Osteoblast (primary cell): Measurements from ENCODE around the gene INO80C. TPM values are rescaled to one million over a fixed set of nuclear protein-coding genes. Genes with fewer than 3 reads are reported as not detected.

Experiments used
- DNase-seq: peaks from one replicate; pipeline ENCODE4 v3.0.0; 2011; ENCODE audit warnings: low spot score, mixed read lengths; ENCODE audit not compliant: insufficient read length; ENCODE audit errors: missing footprints
- H2AFZ ChIP-seq: 2 replicates; pipeline ENCODE4 v1.6.0; 2011; ENCODE audit warnings: mild to moderate bottlenecking, low read length
- H3K27ac ChIP-seq: 2 replicates; pipeline ENCODE4 v1.5.1; 2011; ENCODE audit warnings: mild to moderate bottlenecking, low read depth, low read length, moderate library complexity
- H3K27me3 ChIP-seq: 2 replicates; pipeline ENCODE4 v1.6.0; 2012; ENCODE audit warnings: mild to moderate bottlenecking, control low read depth, inconsistent platforms, low read length, moderate library complexity; ENCODE audit not compliant: insufficient read depth
- H3K36me3 ChIP-seq: 2 replicates; pipeline ENCODE4 v1.5.1; 2011; ENCODE audit warnings: mild to moderate bottlenecking, low read length, control low read depth, moderate library complexity; ENCODE audit not compliant: insufficient read depth
- H3K4me1 ChIP-seq: 2 replicates; pipeline ENCODE4 v1.5.1; 2011; ENCODE audit warnings: mild to moderate bottlenecking, low read length, control low read depth, moderate library complexity; ENCODE audit not compliant: insufficient read depth
- H3K4me2 ChIP-seq: 2 replicates; pipeline ENCODE4 v1.6.0; 2011; ENCODE audit warnings: mild to moderate bottlenecking, low read length; ENCODE audit not compliant: insufficient read depth
- H3K4me3 ChIP-seq: fragments of 200-600 bp; sonication (generic); 3 replicates; pipeline ENCODE4 v1.5.1; 2012; ENCODE audit warnings: mild to moderate bottlenecking, low read length, inconsistent platforms; ENCODE audit not compliant: insufficient read depth
- H3K79me2 ChIP-seq: 2 replicates; pipeline ENCODE4 v1.6.0; 2012; ENCODE audit warnings: mild to moderate bottlenecking, low read length, control low read depth, inconsistent platforms; ENCODE audit not compliant: insufficient read depth
- H3K9me3 ChIP-seq: 2 replicates; pipeline ENCODE4 v1.5.1; 2011; ENCODE audit warnings: low read depth, low read length, control low read depth
- H4K20me1 ChIP-seq: 2 replicates; pipeline ENCODE4 v1.6.0; 2012; ENCODE audit warnings: mild to moderate bottlenecking, low read length, control low read depth; ENCODE audit not compliant: insufficient read depth
- CTCF ChIP-seq: IDR thresholded peaks from 2 replicates; pipeline ENCODE4 v1.5.1; 2011; ENCODE audit warnings: mild to moderate bottlenecking, low read depth, low read length, moderate library complexity; ENCODE audit errors: extremely low read depth
- total RNA-seq: library from RNA; depleted of rRNA; stranded (reverse); fragments of >200 nt; gene quantifications from 2 replicates; pipeline ENCODE4 v1.2.3, GENCODE V29; 2012

INO80C gene
- total RNA-seq, 1 donor, result 9.0 TPM

- Histone ChIP-seq H3K4me2 (no peak overlapping the region), H3K4me1 (peaks cover 70% of the 10 kb centered on the region), H3K27ac (peak overlapping the region; percentile 67), H3K9me3 (no peaks in the 10 kb centered on the region), H4K20me1 (no peaks in the 10 kb centered on the region), H3K4me3 (no peak overlapping the region), H3K36me3 (no peaks in the 10 kb centered on the region), H2AFZ (no peak overlapping the region), H3K27me3 (no peaks in the 10 kb centered on the region), H3K79me2 (no peaks in the 10 kb centered on the region)
- no peak for TF ChIP-seq CTCF
- no peak for DNase-seq
Observed at GRCh38 chr18:35459997-35460396, 37.8 kb downstream of the INO80C start.

GRCh38 chr18:35458677-35459441 lies 38.9 kb downstream of the INO80C start:
- Histone ChIP-seq H3K27ac (peak overlapping the region; percentile 68), H3K4me3 (no peak overlapping the region), H2AFZ (no peak overlapping the region), H3K27me3 (no peaks in the 10 kb centered on the region), H3K36me3 (no peaks in the 10 kb centered on the region), H3K4me1 (peaks cover 68% of the 10 kb centered on the region), H3K79me2 (no peaks in the 10 kb centered on the region), H3K9me3 (no peaks in the 10 kb centered on the region), H4K20me1 (no peaks in the 10 kb centered on the region), H3K4me2 (peak overlapping the region; percentile 29)
- DNase-seq, result no peak
- TF ChIP-seq CTCF, result no peak

GRCh38 chr18:35458271-35458670 lies 39.5 kb downstream of the INO80C start:
- H3K27ac ChIP-seq, result peak overlapping the region; percentile 68
- peak overlapping the region; percentile 29 for H3K4me2 ChIP-seq
- DNase-seq, result no peak

More at GRCh38 chr18:35458271-35458670, 39.5 kb downstream of the INO80C start:
- no peaks in the 10 kb centered on the region for H4K20me1 ChIP-seq
- no peaks in the 10 kb centered on the region for H3K9me3 ChIP-seq
- no peak overlapping the region for H2AFZ ChIP-seq
- H3K4me1 ChIP-seq, result peaks cover 70% of the 10 kb centered on the region
- H3K79me2 ChIP-seq, result no peaks in the 10 kb centered on the region
- H3K27me3 ChIP-seq, result no peaks in the 10 kb centered on the region
- H3K36me3 ChIP-seq, result no peaks in the 10 kb centered on the region
- no peak for TF ChIP-seq CTCF
- no peak overlapping the region for H3K4me3 ChIP-seq
